ENCODE data around the gene ACOX1. TPM values are rescaled to one million over a fixed set of nuclear protein-coding genes. Genes with fewer than 3 reads are reported as not detected.

Gene ACOX1
- total and polyA plus RNA-seq, 2 of the 13 experiments (the other 11 are each of a cell fraction or from before 2014, with no cell fraction given), result 86.4 to 120 TPM

DNA sequence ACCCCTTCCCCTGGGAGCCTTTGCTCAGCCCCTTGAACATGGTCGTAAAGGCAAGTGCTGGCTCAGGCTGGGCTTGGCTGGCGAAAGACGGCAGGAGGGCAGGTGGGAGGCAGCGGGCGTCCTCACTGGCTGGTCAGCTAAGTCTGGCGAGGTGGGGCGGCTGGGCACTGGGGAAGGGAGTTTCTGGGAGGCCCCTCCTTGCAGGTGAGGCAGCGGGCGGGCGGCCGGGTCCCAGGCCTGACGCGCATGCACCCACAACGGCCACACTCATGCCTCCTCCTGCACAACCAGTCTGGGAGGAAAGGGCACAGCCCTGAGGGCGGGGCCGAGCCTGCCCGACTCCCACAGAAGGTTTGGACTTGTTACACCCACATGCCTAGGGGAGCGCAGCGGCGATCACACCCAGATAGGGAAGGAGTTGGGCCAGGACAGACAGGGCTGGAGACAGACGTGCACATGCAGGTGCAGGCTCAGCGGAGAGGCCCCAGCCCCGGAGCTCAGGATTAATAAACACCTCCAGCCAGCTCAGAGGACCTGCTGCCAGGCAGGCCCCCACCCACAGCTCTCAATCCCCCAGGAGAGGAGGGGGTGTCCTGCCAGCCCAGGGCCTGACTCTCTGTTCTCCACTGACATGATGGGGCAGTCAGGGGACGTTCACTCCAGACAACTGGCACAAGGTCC lies 48.3 kb upstream of the ACOX1 start, which contains the start of gene EVPL (continued):
- TF ChIP-seq, protein P1, sequence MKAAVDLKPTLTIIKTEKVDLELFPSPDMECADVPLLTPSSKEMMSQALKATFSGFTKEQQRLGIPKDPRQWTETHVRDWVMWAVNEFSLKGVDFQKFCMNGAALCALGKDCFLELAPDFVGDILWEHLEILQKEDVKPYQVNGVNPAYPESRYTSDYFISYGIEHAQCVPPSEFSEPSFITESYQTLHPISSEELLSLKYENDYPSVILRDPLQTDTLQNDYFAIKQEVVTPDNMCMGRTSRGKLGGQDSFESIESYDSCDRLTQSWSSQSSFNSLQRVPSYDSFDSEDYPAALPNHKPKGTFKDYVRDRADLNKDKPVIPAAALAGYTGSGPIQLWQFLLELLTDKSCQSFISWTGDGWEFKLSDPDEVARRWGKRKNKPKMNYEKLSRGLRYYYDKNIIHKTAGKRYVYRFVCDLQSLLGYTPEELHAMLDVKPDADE (CRISPR knock-in tag; IDR thresholded peaks at IDR 0.05), result no peak
- TF ChIP-seq SYNCRIP (IDR thresholded peaks at IDR 0.05; ENCODE audit: insufficient read depth, low read depth, low read length) (no peak), AGO2 (optimal IDR thresholded peaks at IDR 0.05; ENCODE audit: low read depth, low read length) (no peak), ONECUT2 (CRISPR knock-in tag; IDR thresholded peaks at IDR 0.05) (no peak), MZF1 (CRISPR knock-in tag; IDR thresholded peaks at IDR 0.05; ENCODE audit: borderline replicate concordance) (no peak; the same call in 1 of the 2 replicates), ZNF678 (CRISPR knock-in tag; IDR thresholded peaks at IDR 0.05) (no peak), SMAD1 (CRISPR knock-in tag; IDR thresholded peaks at IDR 0.05; ENCODE audit: borderline replicate concordance, low read depth) (peak; percentile 71; the same call in 1 of the 2 replicates), RBFOX2 (IDR thresholded peaks at IDR 0.05; ENCODE audit: low read depth, low read length) (peak; percentile 78), ZNF235 (CRISPR knock-in tag; IDR thresholded peaks at IDR 0.05; ENCODE audit: borderline replicate concordance) (no peak), ZC3H13 (CRISPR knock-in tag; IDR thresholded peaks at IDR 0.05) (peak; percentile 76; the same call in 1 of the 2 replicates), SATB2 (CRISPR knock-in tag; IDR thresholded peaks at IDR 0.05) (no peak)
- TF ChIP-seq, protein P2, sequence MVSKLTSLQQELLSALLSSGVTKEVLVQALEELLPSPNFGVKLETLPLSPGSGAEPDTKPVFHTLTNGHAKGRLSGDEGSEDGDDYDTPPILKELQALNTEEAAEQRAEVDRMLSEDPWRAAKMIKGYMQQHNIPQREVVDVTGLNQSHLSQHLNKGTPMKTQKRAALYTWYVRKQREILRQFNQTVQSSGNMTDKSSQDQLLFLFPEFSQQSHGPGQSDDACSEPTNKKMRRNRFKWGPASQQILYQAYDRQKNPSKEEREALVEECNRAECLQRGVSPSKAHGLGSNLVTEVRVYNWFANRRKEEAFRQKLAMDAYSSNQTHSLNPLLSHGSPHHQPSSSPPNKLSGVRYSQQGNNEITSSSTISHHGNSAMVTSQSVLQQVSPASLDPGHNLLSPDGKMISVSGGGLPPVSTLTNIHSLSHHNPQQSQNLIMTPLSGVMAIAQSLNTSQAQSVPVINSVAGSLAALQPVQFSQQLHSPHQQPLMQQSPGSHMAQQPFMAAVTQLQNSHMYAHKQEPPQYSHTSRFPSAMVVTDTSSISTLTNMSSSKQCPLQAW (CRISPR knock-in tag; IDR thresholded peaks at IDR 0.05), result no peak
- TF ChIP-seq, protein P3, sequence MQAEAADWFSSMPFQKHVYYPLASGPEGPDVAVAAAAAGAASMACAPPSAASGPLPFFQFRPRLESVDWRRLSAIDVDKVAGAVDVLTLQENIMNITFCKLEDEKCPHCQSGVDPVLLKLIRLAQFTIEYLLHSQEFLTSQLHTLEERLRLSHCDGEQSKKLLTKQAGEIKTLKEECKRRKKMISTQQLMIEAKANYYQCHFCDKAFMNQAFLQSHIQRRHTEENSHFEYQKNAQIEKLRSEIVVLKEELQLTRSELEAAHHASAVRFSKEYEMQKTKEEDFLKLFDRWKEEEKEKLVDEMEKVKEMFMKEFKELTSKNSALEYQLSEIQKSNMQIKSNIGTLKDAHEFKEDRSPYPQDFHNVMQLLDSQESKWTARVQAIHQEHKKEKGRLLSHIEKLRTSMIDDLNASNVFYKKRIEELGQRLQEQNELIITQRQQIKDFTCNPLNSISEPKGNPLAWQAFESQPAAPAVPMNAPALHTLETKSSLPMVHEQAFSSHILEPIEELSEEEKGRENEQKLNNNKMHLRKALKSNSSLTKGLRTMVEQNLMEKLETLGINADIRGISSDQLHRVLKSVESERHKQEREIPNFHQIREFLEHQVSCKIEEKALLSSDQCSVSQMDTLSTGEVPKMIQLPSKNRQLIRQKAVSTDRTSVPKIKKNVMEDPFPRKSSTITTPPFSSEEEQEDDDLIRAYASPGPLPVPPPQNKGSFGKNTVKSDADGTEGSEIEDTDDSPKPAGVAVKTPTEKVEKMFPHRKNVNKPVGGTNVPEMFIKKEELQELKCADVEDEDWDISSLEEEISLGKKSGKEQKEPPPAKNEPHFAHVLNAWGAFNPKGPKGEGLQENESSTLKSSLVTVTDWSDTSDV (CRISPR knock-in tag; IDR thresholded peaks at IDR 0.05), result 0 out of 2 replicates have a peak, but pooled peaks have one; percentile 7
- TF ChIP-seq, protein P4, sequence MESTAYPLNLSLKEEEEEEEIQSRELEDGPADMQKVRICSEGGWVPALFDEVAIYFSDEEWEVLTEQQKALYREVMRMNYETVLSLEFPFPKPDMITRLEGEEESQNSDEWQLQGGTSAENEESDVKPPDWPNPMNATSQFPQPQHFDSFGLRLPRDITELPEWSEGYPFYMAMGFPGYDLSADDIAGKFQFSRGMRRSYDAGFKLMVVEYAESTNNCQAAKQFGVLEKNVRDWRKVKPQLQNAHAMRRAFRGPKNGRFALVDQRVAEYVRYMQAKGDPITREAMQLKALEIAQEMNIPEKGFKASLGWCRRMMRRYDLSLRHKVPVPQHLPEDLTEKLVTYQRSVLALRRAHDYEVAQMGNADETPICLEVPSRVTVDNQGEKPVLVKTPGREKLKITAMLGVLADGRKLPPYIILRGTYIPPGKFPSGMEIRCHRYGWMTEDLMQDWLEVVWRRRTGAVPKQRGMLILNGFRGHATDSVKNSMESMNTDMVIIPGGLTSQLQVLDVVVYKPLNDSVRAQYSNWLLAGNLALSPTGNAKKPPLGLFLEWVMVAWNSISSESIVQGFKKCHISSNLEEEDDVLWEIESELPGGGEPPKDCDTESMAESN (CRISPR knock-in tag; conservative IDR thresholded peaks at IDR 0.05), result no peak; the same call in 1 of the 2 replicates
- TF ChIP-seq, protein P5, sequence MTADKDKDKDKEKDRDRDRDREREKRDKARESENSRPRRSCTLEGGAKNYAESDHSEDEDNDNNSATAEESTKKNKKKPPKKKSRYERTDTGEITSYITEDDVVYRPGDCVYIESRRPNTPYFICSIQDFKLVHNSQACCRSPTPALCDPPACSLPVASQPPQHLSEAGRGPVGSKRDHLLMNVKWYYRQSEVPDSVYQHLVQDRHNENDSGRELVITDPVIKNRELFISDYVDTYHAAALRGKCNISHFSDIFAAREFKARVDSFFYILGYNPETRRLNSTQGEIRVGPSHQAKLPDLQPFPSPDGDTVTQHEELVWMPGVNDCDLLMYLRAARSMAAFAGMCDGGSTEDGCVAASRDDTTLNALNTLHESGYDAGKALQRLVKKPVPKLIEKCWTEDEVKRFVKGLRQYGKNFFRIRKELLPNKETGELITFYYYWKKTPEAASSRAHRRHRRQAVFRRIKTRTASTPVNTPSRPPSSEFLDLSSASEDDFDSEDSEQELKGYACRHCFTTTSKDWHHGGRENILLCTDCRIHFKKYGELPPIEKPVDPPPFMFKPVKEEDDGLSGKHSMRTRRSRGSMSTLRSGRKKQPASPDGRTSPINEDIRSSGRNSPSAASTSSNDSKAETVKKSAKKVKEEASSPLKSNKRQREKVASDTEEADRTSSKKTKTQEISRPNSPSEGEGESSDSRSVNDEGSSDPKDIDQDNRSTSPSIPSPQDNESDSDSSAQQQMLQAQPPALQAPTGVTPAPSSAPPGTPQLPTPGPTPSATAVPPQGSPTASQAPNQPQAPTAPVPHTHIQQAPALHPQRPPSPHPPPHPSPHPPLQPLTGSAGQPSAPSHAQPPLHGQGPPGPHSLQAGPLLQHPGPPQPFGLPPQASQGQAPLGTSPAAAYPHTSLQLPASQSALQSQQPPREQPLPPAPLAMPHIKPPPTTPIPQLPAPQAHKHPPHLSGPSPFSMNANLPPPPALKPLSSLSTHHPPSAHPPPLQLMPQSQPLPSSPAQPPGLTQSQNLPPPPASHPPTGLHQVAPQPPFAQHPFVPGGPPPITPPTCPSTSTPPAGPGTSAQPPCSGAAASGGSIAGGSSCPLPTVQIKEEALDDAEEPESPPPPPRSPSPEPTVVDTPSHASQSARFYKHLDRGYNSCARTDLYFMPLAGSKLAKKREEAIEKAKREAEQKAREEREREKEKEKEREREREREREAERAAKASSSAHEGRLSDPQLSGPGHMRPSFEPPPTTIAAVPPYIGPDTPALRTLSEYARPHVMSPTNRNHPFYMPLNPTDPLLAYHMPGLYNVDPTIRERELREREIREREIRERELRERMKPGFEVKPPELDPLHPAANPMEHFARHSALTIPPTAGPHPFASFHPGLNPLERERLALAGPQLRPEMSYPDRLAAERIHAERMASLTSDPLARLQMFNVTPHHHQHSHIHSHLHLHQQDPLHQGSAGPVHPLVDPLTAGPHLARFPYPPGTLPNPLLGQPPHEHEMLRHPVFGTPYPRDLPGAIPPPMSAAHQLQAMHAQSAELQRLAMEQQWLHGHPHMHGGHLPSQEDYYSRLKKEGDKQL (CRISPR knock-in tag; IDR thresholded peaks at IDR 0.05; ENCODE audit: low read depth), result no peak
